ENCODE results near the gene INPP4B. TPM values are rescaled to one million over a fixed set of nuclear protein-coding genes. Genes with fewer than 3 reads are reported as not detected.

The INPP4B gene
- total RNA-seq, 2 donors from 2014 or later: 8.2 to 16.6 TPM

- ATAC-seq (no peak), DNase-seq (no peak)
- Histone ChIP-seq H3K9me3 (no peaks in the 10 kb centered on the region), H3K4me1 (no peaks in the 10 kb centered on the region), H3K36me3 (replicated peaks in 1 of 2; ENCODE audit: insufficient read depth in 1 of 2, low read depth in 2 of 2) (no peaks in the 10 kb centered on the region), H3K27ac (no peak overlapping the region), H3K27me3 (no peaks in the 10 kb centered on the region), H3K4me3 (no peak overlapping the region)
- WGBS, 2 donors: 79 to 80% methylated on average over 5 of the region's 5 CpGs
- TF ChIP-seq POLR2A (IDR thresholded peaks at IDR 0.05): no peak
- TF ChIP-seq, protein P1, sequence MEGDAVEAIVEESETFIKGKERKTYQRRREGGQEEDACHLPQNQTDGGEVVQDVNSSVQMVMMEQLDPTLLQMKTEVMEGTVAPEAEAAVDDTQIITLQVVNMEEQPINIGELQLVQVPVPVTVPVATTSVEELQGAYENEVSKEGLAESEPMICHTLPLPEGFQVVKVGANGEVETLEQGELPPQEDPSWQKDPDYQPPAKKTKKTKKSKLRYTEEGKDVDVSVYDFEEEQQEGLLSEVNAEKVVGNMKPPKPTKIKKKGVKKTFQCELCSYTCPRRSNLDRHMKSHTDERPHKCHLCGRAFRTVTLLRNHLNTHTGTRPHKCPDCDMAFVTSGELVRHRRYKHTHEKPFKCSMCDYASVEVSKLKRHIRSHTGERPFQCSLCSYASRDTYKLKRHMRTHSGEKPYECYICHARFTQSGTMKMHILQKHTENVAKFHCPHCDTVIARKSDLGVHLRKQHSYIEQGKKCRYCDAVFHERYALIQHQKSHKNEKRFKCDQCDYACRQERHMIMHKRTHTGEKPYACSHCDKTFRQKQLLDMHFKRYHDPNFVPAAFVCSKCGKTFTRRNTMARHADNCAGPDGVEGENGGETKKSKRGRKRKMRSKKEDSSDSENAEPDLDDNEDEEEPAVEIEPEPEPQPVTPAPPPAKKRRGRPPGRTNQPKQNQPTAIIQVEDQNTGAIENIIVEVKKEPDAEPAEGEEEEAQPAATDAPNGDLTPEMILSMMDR (IDR thresholded peaks at IDR 0.05): no peak
- intact Hi-C loops (cut with DNase I): no loop called here
Observed at GRCh38 chr4:142532054-142532453, 314.0 kb downstream of the INPP4B start.

DNA sequence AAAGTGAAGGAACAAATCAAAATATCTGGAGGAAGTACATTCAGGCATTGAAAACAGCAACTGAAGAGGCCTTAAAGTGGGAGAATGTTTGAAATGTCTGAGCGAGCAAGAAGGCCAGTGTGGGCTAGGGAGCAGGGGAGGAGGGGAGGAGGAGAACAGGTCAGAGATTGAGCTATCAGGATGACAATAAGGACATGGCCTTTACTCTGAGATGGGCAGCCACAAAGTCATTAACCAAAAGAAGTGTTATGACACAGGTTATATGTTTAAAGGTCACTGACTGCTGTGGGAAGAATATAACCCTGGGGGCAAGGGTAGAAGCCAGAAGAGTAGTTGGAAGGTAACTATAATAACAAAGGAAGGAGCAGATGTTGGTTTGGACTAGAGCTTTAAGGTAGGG lies 315.4 kb downstream of the INPP4B start:
- H3K36me3 ChIP-seq (replicated peaks in 1 of 2; ENCODE audit: insufficient read depth in 1 of 2, low read depth in 2 of 2): no peaks in the 10 kb centered on the region
- no peak for DNase-seq
- H3K9me3 ChIP-seq: no peaks in the 10 kb centered on the region
- ATAC-seq: no peak
- no peaks in the 10 kb centered on the region for H3K27me3 ChIP-seq
- H3K4me3 ChIP-seq: no peak overlapping the region
- intact Hi-C loops (cut with DNase I): no loop called here
- TF ChIP-seq, protein P1 (IDR thresholded peaks at IDR 0.05): no peak
- TF ChIP-seq POLR2A (IDR thresholded peaks at IDR 0.05): no peak
- 87 to 90% methylated on average over 1 of the region's 1 CpG for whole genome bisulfite sequencing, 2 donors
- no peak overlapping the region for H3K27ac ChIP-seq
- no peaks in the 10 kb centered on the region for H3K4me1 ChIP-seq

GRCh38 chr4:142528433-142528832 lies 317.7 kb downstream of the INPP4B start:
- Histone ChIP-seq H3K27ac (no peak overlapping the region), H3K27me3 (no peaks in the 10 kb centered on the region), H3K36me3 (replicated peaks in 1 of 2; ENCODE audit: insufficient read depth in 1 of 2, low read depth in 2 of 2) (no peaks in the 10 kb centered on the region), H3K4me3 (no peak overlapping the region), H3K9me3 (no peaks in the 10 kb centered on the region), H3K4me1 (no peaks in the 10 kb centered on the region)
- intact Hi-C loops (cut with DNase I): no loop called here
- WGBS, 2 donors: 85 to 100% methylated on average over 1 of the region's 1 CpG
- ATAC-seq (no peak), DNase-seq (no peak)
- TF ChIP-seq POLR2A (IDR thresholded peaks at IDR 0.05): no peak
- TF ChIP-seq, protein P1 (IDR thresholded peaks at IDR 0.05): no peak

- DNase-seq: no peak
- Histone ChIP-seq H3K27me3 (no peaks in the 10 kb centered on the region), H3K27ac (no peak overlapping the region), H3K4me1 (no peaks in the 10 kb centered on the region), H3K36me3 (replicated peaks in 1 of 2; ENCODE audit: insufficient read depth in 1 of 2, low read depth in 2 of 2) (no peaks in the 10 kb centered on the region), H3K9me3 (no peaks in the 10 kb centered on the region), H3K4me3 (no peak overlapping the region)
- ATAC-seq: no peak
- no peak for TF ChIP-seq POLR2A (IDR thresholded peaks at IDR 0.05)
- TF ChIP-seq, protein P1 (IDR thresholded peaks at IDR 0.05): no peak
- intact Hi-C loops (cut with DNase I): no loop called here
- 69 to 78% methylated on average over 3 of the region's 3 CpGs for whole genome bisulfite sequencing, 2 donors
Observed at GRCh38 chr4:142523111-142523510, 323.0 kb downstream of the INPP4B start.

- Histone ChIP-seq H3K4me1 (no peaks in the 10 kb centered on the region), H3K27me3 (no peaks in the 10 kb centered on the region)
- intact Hi-C loops (cut with DNase I): no loop called here
Observed at GRCh38 chr4:142519342-142519741, 326.8 kb downstream of the INPP4B start.

More at GRCh38 chr4:142519342-142519741, 326.8 kb downstream of the INPP4B start:
- TF ChIP-seq, protein P1 (IDR thresholded peaks at IDR 0.05): no peak
- TF ChIP-seq POLR2A (IDR thresholded peaks at IDR 0.05): no peak
- Histone ChIP-seq H3K27ac (no peak overlapping the region), H3K36me3 (replicated peaks in 1 of 2; ENCODE audit: insufficient read depth in 1 of 2, low read depth in 2 of 2) (no peaks in the 10 kb centered on the region), H3K4me3 (no peak overlapping the region), H3K9me3 (no peaks in the 10 kb centered on the region)
- no peak for DNase-seq
- no peak for ATAC-seq

All from body of pancreas (tissue), 4 donors.